GM12892 (cell line): ENCODE data around the gene LRSAM1.

Experiments used
- POLR2A ChIP-seq: IDR thresholded peaks from 2 replicates; pipeline ENCODE4 v1.6.1; 2011; ENCODE audit warnings: low read depth, low read length, control low read depth
- POLR2AphosphoS5 ChIP-seq: IDR thresholded peaks from 2 replicates; pipeline ENCODE4 v1.6.1; 2011; ENCODE audit warnings: low read depth, low read length, control low read depth
- TAF1 ChIP-seq: IDR thresholded peaks from 2 replicates; pipeline ENCODE4 v1.6.1; 2011; ENCODE audit warnings: low read depth, mild to moderate bottlenecking, control low read depth, low read length, borderline replicate concordance

DNA sequence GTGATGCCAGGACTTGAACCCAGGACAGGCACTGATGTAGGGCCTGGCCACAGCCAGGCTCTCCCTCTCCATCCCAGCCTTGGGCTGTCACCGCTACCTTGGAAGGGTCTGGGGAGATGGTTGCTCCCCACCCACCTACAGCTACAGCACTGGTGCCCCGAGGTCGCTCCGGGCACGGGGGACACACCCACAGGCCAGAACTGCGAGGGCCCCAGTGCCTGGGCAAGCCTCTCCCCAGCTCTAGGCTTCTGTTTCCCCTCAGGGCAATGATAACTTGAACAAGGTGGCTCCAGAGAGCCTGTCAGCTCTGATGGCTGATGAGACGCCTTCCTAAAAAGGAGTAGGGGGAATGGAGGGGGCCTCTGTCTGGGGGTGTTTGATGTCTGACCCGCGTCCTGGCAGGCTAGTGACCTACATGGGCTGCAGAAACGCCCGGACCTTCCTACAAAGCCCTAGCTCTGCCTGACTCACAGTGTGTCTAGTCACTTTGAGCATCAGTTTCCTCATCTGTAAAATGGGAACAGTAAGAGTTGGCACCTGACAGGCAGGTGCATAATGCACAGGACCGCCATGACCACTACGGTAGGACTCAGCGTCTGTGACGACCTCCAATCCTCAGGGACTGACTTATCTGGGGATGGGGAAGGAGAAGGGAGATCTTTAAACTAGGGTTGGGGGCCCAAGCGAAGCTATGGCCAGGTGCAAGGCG, 76.4 kb downstream of the LRSAM1 start:
- TF ChIP-seq POLR2A (no peak), POLR2AphosphoS5 (no peak), TAF1 (no peak)
